ENCODE data around the gene SULT4A1.

- TF ChIP-seq CTCF (IDR thresholded peaks at IDR 0.05; ENCODE audit: insufficient read depth, low read length): no peak
- TF ChIP-seq POLR2AphosphoS5 (IDR thresholded peaks at IDR 0.05; ENCODE audit: low read depth): no peak
- TF ChIP-seq GABPA (IDR thresholded peaks at IDR 0.05; ENCODE audit: low read depth): no peak
- no peak for TF ChIP-seq SPI1 (IDR thresholded peaks at IDR 0.05; ENCODE audit: borderline replicate concordance, low read depth)
- no peak for TF ChIP-seq REST (IDR thresholded peaks at IDR 0.05; ENCODE audit: insufficient replicate concordance, low read depth)
Observed at GRCh38 chr22:43890901-43891331, 28.6 kb upstream of the SULT4A1 start.
